HG02798 (cell line): Measurements from ENCODE around the gene PANX1.

ENCODE experiments used
- ATAC-seq: cut with Tn5 transposase; IDR thresholded peaks from one replicate; pipeline ENCODE4 v1.9.1; 2021; ENCODE audit warnings: mild to moderate bottlenecking; ENCODE audit not compliant: unreplicated experiment, poor library complexity

The PANX1 gene

GRCh38 chr11:94128291-94128745, 323 bp upstream of the PANX1 start:
- peak; percentile 20 for ATAC-seq

- ATAC-seq: no peak
Measured at GRCh38 chr11:94129512-94130297, 1.1 kb downstream of the PANX1 start.

- ATAC-seq: no peak
Measured at GRCh38 chr11:94130298-94131046, 1.8 kb downstream of the PANX1 start.

GRCh38 chr11:94131047-94131717, 2.5 kb downstream of the PANX1 start:
- no peak for ATAC-seq

- no peak for ATAC-seq
Measured at GRCh38 chr11:94131718-94132115, 3.1 kb downstream of the PANX1 start.

- ATAC-seq: no peak
Measured at GRCh38 chr11:94132152-94132558, 3.5 kb downstream of the PANX1 start.

- ATAC-seq: no peak
Measured at GRCh38 chr11:94132823-94133408, 4.3 kb downstream of the PANX1 start.

GRCh38 chr11:94133752-94134151, 5.1 kb downstream of the PANX1 start:
- no peak for ATAC-seq

GRCh38 chr11:94134651-94135512, 6.2 kb downstream of the PANX1 start:
- peak; percentile 68 for ATAC-seq

- ATAC-seq: no peak
Measured at GRCh38 chr11:94139416-94139815, 10.8 kb downstream of the PANX1 start.

- ATAC-seq: no peak
Measured at GRCh38 chr11:94140154-94140655, 11.6 kb downstream of the PANX1 start.

GRCh38 chr11:94141511-94142307, 13.1 kb downstream of the PANX1 start:
- ATAC-seq: no peak

- no peak for ATAC-seq
Measured at GRCh38 chr11:94142308-94143281, 14.0 kb downstream of the PANX1 start.

- no peak for ATAC-seq
Measured at GRCh38 chr11:94144216-94144615, 15.6 kb downstream of the PANX1 start.

GRCh38 chr11:94144664-94145063, 16.0 kb downstream of the PANX1 start:
- no peak for ATAC-seq

- no peak for ATAC-seq
Measured at GRCh38 chr11:94145431-94145830, 16.8 kb downstream of the PANX1 start.

- ATAC-seq: no peak
Measured at GRCh38 chr11:94145916-94146315, 17.3 kb downstream of the PANX1 start.

GRCh38 chr11:94147433-94147845, 18.8 kb downstream of the PANX1 start:
- no peak for ATAC-seq
